ENCODE measurements around the gene FGD3. TPM values are rescaled to one million over a fixed set of nuclear protein-coding genes. Genes with fewer than 3 reads are reported as not detected.

The FGD3 gene
- total RNA-seq, 2 experiments from 2014 or later = 91.0 to 95.7 TPM

DNA sequence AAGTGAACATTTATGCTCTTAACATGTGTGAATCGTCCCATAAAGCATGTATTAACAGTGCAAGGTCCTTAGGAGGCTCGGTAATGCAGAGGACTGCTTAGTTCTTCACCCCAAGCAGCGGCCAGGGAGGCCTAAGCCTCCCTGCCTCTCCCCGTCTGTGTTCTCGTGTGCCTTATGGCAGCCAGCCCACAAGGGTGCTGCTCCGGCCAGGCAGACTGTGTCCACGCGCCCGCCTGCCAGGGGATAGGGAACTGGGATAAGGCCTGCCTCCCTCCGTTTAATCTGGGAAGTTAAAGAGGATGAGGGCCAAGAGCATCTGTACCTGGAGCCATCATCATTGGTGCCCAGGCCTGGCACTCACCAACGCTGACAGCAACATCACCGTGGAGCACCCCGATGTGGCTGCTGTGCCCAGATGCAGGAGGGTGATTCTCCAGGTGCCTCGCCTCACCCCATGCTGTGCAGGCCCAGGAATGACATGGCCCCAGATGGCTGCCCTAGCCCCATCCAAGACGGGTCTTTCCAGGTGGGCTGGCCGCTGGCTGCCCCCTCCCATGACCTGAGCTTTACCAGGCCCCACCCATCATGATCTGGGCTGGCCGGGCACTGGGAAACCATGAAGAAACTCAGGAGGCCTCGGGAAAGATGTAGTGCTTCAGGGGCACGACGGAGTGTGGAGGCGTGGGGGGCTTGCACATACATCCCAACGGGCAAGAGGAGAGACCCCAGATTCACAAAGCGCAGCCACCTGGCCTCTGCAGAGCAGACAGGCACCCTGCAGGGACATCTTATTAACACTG lies 75.6 kb downstream of the FGD3 start:
- Histone ChIP-seq H3K9me3 (ENCODE audit: control insufficient read depth in 1 of 2, insufficient read depth in 1 of 2, low read length in 2 of 2) (no peaks in the 10 kb centered on the region), H3K4me1 (ENCODE audit: insufficient read depth, low read length) (peaks cover 86% of the 10 kb centered on the region), H3K4me3 (ENCODE audit: low read length) (no peak overlapping the region), H3K36me3 (ENCODE audit: insufficient read depth, low read length) (peaks cover 87% of the 10 kb centered on the region), H3K27me3 (ENCODE audit: control insufficient read depth in 1 of 2, insufficient read depth in 2 of 2, low read length in 2 of 2) (no peaks in the 10 kb centered on the region), H3K27ac (ENCODE audit: low read depth in 1 of 2, low read length in 2 of 2) (peak overlapping the region; percentile 12 to 92)
- Mint-ChIP-seq H3K27me3 (no peaks in the 10 kb centered on the region), H3K4me1 (ENCODE audit: low read depth) (peaks cover 76% of the 10 kb centered on the region), H3K9me3 (no peaks in the 10 kb centered on the region), H3K36me3 (ENCODE audit: low read depth) (peaks cover 89% of the 10 kb centered on the region), H3K27ac (peak overlapping the region; percentile 99), H3K4me3 (peak overlapping the region; percentile 34)
- ATAC-seq (ENCODE audit: poor library complexity) = no peak
- POLR2A ChIA-PET = interaction anchor here (0.5 to 10.1 kb wide), 5 partner anchors 17 to 632 kb away, joined by 3 to 163 read pairs (median 4); no protein-coding TSS in a partner anchor
- TF ChIP-seq, protein P1, sequence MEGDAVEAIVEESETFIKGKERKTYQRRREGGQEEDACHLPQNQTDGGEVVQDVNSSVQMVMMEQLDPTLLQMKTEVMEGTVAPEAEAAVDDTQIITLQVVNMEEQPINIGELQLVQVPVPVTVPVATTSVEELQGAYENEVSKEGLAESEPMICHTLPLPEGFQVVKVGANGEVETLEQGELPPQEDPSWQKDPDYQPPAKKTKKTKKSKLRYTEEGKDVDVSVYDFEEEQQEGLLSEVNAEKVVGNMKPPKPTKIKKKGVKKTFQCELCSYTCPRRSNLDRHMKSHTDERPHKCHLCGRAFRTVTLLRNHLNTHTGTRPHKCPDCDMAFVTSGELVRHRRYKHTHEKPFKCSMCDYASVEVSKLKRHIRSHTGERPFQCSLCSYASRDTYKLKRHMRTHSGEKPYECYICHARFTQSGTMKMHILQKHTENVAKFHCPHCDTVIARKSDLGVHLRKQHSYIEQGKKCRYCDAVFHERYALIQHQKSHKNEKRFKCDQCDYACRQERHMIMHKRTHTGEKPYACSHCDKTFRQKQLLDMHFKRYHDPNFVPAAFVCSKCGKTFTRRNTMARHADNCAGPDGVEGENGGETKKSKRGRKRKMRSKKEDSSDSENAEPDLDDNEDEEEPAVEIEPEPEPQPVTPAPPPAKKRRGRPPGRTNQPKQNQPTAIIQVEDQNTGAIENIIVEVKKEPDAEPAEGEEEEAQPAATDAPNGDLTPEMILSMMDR (IDR thresholded peaks at IDR 0.05) = no peak
- DNase-seq = peak in 1 of 14 experiments; percentile 14
- intact Hi-C loops (cut with DNase I, micrococcal nuclease) = no loop called here
- CTCF ChIA-PET = no interaction called here

DNA sequence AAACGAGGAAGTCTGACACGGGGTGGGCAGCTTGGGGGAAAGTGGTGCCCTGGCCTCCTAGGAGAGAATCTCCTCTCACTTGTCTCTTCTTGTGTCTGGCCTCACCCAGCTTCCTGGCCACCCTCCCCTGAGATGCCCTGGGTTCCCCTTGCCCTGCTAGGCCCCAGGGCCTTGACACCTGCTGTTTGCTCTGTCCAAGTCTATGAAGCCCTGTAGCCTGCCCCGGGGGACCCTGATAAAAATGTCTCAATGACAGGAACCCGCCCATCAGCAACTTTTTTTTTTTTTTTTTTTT lies 76.1 kb downstream of the FGD3 start:
- Histone ChIP-seq H3K4me1 (ENCODE audit: insufficient read depth, low read length) (peaks cover 91% of the 10 kb centered on the region), H3K36me3 (ENCODE audit: insufficient read depth, low read length) (peaks cover 82% of the 10 kb centered on the region), H3K4me3 (ENCODE audit: low read length) (no peak overlapping the region), H3K27me3 (ENCODE audit: control insufficient read depth in 1 of 2, insufficient read depth in 2 of 2, low read length in 2 of 2) (no peaks in the 10 kb centered on the region), H3K27ac (ENCODE audit: low read depth in 1 of 2, low read length in 2 of 2) (peak overlapping the region in 1 of 2 donors; percentile 92), H3K9me3 (ENCODE audit: control insufficient read depth in 1 of 2, insufficient read depth in 1 of 2, low read length in 2 of 2) (no peaks in the 10 kb centered on the region)
- ATAC-seq (ENCODE audit: poor library complexity) (no peak), DNase-seq (no peak)
- Mint-ChIP-seq H3K27ac (peak overlapping the region; percentile 99), H3K27me3 (no peaks in the 10 kb centered on the region), H3K9me3 (no peaks in the 10 kb centered on the region), H3K4me1 (ENCODE audit: low read depth) (peaks cover 77% of the 10 kb centered on the region), H3K36me3 (ENCODE audit: low read depth) (peaks cover 89% of the 10 kb centered on the region), H3K4me3 (peak overlapping the region; percentile 54)
- CTCF ChIA-PET = no interaction called here
- POLR2A ChIA-PET = interaction anchor here (1.6 to 10.1 kb wide), 5 partner anchors 16 to 69 kb away, joined by 3 to 163 read pairs (median 84); no protein-coding TSS in a partner anchor
- TF ChIP-seq, protein P1 (IDR thresholded peaks at IDR 0.05) = no peak
- intact Hi-C loops (cut with DNase I, micrococcal nuclease) = no loop called here

DNA sequence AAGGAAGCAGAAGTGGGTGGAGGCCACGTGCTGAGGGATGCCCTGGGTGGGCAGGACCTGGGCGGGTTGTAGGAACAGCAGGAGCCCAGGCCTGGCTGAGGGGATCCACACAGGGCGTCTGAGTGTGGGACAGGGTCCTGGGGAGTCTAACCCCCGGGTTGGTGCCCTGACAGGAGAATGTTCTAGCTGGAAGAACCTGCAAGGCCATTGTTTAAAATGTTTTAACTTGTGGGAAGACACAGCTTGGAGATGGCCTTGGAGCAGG lies 77.3 kb downstream of the FGD3 start:
- POLR2A ChIA-PET = interaction anchor here (0.8 to 10.1 kb wide), 12 partner anchors 10 to 75 kb away, joined by 3 to 163 read pairs (median 11); partner anchors contain the start of gene CARD19

More for the DNA sequence above, 77.3 kb downstream of the FGD3 start:
- Mint-ChIP-seq H3K27me3 (no peaks in the 10 kb centered on the region), H3K36me3 (ENCODE audit: low read depth) (peaks cover 86% of the 10 kb centered on the region), H3K9me3 (no peaks in the 10 kb centered on the region), H3K4me3 (peak overlapping the region; percentile 58), H3K27ac (peak overlapping the region; percentile 99), H3K4me1 (ENCODE audit: low read depth) (peaks cover 74% of the 10 kb centered on the region)
- DNase-seq (no peak), ATAC-seq (ENCODE audit: poor library complexity) (no peak)
- H3K4me1 ChIP-seq (ENCODE audit: insufficient read depth, low read length) = peaks cover 99% of the 10 kb centered on the region
- peak overlapping the region; percentile 92 to 95 for H3K27ac ChIP-seq (ENCODE audit: low read depth in 1 of 2, low read length in 2 of 2)
- CTCF ChIA-PET = interaction anchor here (2.6 kb wide), 1 partner anchor 21 kb away, joined by 10 read pairs; no protein-coding TSS in a partner anchor
- no peaks in the 10 kb centered on the region for H3K9me3 ChIP-seq (ENCODE audit: control insufficient read depth in 1 of 2, insufficient read depth in 1 of 2, low read length in 2 of 2)
- intact Hi-C loops (cut with DNase I, micrococcal nuclease) = no loop called here
- TF ChIP-seq, protein P1 (IDR thresholded peaks at IDR 0.05) = no peak
- peaks cover 72% of the 10 kb centered on the region for H3K36me3 ChIP-seq (ENCODE audit: insufficient read depth, low read length)
- no peaks in the 10 kb centered on the region for H3K27me3 ChIP-seq (ENCODE audit: control insufficient read depth in 1 of 2, insufficient read depth in 2 of 2, low read length in 2 of 2)
- H3K4me3 ChIP-seq (ENCODE audit: low read length) = no peak overlapping the region
